Hepatocyte (in vitro differentiated cells): ENCODE data around the gene CDK14.

Experiments used
- CTCF ChIP-seq: fragments of 200-600 bp; sonication (generic); IDR thresholded peaks from 2 replicates; pipeline ENCODE4 v1.5.1; 2016; ENCODE audit warnings: antibody characterized with exemption, mild to moderate bottlenecking; ENCODE audit not compliant: poor library complexity
- EZH2 ChIP-seq: fragments of 200-600 bp; sonication (generic); IDR thresholded peaks from 2 replicates; pipeline ENCODE4 v1.6.1; 2016; ENCODE audit warnings: antibody characterized with exemption, mild to moderate bottlenecking, borderline replicate concordance

GRCh38 chr7:91085175-91085574, 489.1 kb downstream of the CDK14 start:
- no peak for TF ChIP-seq CTCF
- no peak for TF ChIP-seq EZH2
